ENCODE measurements around the gene ZNF652. TPM values are rescaled to one million over a fixed set of nuclear protein-coding genes. Genes with fewer than 3 reads are reported as not detected.

ZNF652 gene
- total RNA-seq, 1 donor from 2014 or later = 42.7 TPM

DNA sequence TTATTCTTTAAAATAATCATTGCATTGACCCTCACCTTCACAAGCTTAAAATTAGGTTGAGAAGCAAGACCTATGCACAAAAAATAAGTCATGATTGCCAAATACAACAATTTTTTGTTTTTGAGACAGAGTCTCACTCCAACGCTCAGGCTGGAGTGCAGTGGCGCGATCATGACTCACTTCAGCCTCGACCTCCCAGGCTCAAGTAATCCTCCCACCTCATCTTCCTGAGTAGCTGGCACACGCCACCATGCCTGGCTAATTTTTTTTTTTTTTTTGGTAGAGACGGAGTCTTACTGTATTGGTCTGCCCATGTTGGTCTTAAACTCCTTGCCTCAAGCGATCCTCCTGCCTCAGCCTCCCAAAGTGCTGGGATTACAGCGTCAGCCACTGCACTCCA lies 24.2 kb downstream of the ZNF652 start:
- Histone ChIP-seq H3K27me3 (no peaks in the 10 kb centered on the region), H3K9me3 (no peaks in the 10 kb centered on the region), H3K36me3 (no peaks in the 10 kb centered on the region), H3K27ac (no peak overlapping the region), H3K4me1 (peaks cover 56% of the 10 kb centered on the region), H3K4me3 (no peak overlapping the region)
- DNase-seq (ENCODE audit: extremely low spot score in 2 of 2) = no peak
- TF ChIP-seq, protein P1, sequence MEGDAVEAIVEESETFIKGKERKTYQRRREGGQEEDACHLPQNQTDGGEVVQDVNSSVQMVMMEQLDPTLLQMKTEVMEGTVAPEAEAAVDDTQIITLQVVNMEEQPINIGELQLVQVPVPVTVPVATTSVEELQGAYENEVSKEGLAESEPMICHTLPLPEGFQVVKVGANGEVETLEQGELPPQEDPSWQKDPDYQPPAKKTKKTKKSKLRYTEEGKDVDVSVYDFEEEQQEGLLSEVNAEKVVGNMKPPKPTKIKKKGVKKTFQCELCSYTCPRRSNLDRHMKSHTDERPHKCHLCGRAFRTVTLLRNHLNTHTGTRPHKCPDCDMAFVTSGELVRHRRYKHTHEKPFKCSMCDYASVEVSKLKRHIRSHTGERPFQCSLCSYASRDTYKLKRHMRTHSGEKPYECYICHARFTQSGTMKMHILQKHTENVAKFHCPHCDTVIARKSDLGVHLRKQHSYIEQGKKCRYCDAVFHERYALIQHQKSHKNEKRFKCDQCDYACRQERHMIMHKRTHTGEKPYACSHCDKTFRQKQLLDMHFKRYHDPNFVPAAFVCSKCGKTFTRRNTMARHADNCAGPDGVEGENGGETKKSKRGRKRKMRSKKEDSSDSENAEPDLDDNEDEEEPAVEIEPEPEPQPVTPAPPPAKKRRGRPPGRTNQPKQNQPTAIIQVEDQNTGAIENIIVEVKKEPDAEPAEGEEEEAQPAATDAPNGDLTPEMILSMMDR (IDR thresholded peaks at IDR 0.05) = no peak
- TF ChIP-seq POLR2AphosphoS5 (IDR thresholded peaks at IDR 0.05; ENCODE audit: insufficient read depth in 1 of 2, low read depth in 1 of 2) = no peak
- no peak for TF ChIP-seq POLR2A (IDR thresholded peaks at IDR 0.05)
- intact Hi-C loops (cut with DNase I) = no loop called here

DNA sequence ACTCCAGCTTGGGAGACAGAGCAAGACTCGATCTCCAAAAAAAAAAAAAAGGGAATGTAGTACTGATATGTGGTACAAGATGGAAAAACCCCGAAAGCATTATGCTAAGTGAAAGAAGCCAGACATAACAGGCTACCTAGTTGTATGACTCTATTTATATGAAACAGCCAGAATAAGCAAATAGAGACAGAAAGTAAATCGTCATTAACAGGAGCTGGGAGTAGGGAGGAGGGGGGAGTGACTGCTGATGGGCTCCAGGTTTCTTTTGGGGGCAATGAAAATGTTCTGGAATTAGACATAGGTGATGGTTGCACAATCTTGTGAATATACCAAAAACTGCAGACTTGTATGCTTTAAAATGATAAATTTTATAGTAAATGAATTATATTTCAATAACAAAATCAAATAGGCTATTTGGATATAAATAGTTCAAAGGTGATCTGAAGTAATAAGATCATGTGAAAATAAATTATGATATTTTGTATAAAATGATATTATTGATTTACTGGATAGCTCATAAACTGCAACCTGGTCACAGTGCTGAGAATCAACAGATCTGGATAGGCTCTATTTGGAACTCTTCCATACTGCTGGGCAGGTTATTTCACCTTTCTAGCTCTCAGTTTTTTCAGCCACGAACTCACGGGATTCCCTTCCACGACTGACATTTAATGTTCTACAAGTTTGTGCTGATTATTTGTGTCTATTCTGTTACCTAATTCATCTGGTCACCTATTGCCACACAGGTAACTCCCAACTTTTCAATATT lies 27.1 kb downstream of the ZNF652 start:
- DNase-seq (ENCODE audit: extremely low spot score in 2 of 2) = no peak
- H3K4me1 ChIP-seq = peaks cover 39% of the 10 kb centered on the region
- H3K27ac ChIP-seq = no peak overlapping the region
- H3K36me3 ChIP-seq = no peaks in the 10 kb centered on the region
- H3K9me3 ChIP-seq = no peaks in the 10 kb centered on the region
- intact Hi-C loops (cut with DNase I) = no loop called here
- no peaks in the 10 kb centered on the region for H3K27me3 ChIP-seq
- no peak for TF ChIP-seq POLR2AphosphoS5 (IDR thresholded peaks at IDR 0.05; ENCODE audit: insufficient read depth in 1 of 2, low read depth in 1 of 2)
- TF ChIP-seq POLR2A (IDR thresholded peaks at IDR 0.05) = no peak
- TF ChIP-seq, protein P1 (IDR thresholded peaks at IDR 0.05) = no peak
- no peak overlapping the region for H3K4me3 ChIP-seq

DNA sequence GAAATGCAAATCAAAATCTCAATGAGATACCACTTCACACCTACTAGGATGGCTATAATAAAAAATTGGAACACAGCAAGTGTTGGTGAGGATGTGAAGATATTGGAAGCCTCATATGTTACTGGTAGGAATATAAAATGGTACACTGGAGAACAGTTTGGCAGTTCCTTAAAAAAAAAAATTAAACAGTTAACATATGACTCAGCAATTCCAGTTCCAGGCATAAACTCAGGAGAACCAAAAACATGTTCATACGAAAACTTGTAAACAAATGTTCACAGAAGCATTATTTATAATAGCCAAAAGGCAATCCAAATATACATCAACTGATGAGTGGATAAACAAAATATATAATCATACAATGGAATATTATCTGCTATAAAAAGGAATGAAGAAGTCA lies 28.2 kb downstream of the ZNF652 start:
- no peak for DNase-seq (ENCODE audit: extremely low spot score in 2 of 2)

DNA sequence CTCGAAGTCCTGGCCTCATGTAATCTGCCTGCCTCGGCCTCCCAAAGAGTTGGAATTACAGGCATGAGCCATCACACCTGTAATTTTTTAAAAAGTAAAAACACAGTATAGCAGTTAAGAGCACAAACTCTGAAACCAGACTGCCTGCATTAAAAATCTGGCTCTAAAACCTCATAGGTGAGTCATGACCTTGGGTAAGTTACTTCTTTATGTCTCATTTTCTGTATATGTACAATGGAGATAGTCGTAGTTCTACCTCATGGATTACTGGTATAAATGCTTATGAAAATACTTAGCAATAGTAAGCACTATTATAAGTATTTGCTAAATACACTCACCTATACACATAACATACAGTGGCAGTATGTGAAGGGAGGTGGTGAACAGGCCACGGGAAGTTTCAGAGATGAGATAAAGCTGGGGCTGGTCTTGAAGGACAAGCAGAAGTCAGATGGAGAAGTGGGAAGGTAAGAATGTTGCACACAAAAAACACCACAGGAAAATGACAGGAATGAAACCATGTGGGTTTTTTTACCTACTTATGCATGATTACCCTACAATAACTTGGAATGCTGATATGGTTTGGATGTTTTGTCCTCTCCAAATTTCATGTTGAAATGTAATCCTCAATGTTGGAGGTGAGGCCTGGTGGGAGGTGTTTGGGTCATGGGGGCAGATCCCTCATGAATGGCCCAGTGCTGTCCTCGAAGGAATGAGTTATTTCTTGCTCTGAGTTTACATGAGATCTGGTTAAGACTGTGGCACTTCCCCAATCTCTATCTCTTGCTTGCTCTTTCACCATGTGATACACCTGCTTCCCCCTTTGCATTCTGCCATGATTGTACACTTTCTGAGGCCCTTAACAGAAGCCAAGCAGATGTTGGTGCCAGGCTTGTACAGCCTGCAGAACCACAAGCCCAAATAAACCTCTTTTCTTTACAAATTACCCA lies 33.9 kb downstream of the ZNF652 start:
- TF ChIP-seq, protein P1 (IDR thresholded peaks at IDR 0.05) = no peak
- TF ChIP-seq POLR2AphosphoS5 (IDR thresholded peaks at IDR 0.05; ENCODE audit: insufficient read depth in 1 of 2, low read depth in 1 of 2) (no peak), POLR2A (IDR thresholded peaks at IDR 0.05) (no peak)
- no peaks in the 10 kb centered on the region for H3K36me3 ChIP-seq
- H3K9me3 ChIP-seq = no peaks in the 10 kb centered on the region
- no peak overlapping the region for H3K4me3 ChIP-seq
- no peak for DNase-seq (ENCODE audit: extremely low spot score in 2 of 2)
- H3K27me3 ChIP-seq = no peaks in the 10 kb centered on the region
- H3K27ac ChIP-seq = no peak overlapping the region
- H3K4me1 ChIP-seq = no peaks in the 10 kb centered on the region
- intact Hi-C loops (cut with DNase I) = no loop called here

More for the DNA sequence above, 28.2 kb downstream of the ZNF652 start:
- Histone ChIP-seq H3K9me3 (no peaks in the 10 kb centered on the region), H3K4me1 (peaks cover 27% of the 10 kb centered on the region), H3K27me3 (no peaks in the 10 kb centered on the region), H3K36me3 (no peaks in the 10 kb centered on the region), H3K27ac (no peak overlapping the region), H3K4me3 (no peak overlapping the region)
- TF ChIP-seq, protein P1 (IDR thresholded peaks at IDR 0.05) = no peak
- TF ChIP-seq POLR2A (IDR thresholded peaks at IDR 0.05) = no peak
- TF ChIP-seq POLR2AphosphoS5 (IDR thresholded peaks at IDR 0.05; ENCODE audit: insufficient read depth in 1 of 2, low read depth in 1 of 2) = no peak
- intact Hi-C loops (cut with DNase I) = no loop called here

All from vagina (tissue), 2 donors.